Measurements from ENCODE around the gene NR4A3. TPM values are rescaled to one million over a fixed set of nuclear protein-coding genes. Genes with fewer than 3 reads are reported as not detected.

NR4A3 gene
- total and polyA plus RNA-seq, 9 donors = 0.40 to 3.2 (median 0.86) TPM

DNA sequence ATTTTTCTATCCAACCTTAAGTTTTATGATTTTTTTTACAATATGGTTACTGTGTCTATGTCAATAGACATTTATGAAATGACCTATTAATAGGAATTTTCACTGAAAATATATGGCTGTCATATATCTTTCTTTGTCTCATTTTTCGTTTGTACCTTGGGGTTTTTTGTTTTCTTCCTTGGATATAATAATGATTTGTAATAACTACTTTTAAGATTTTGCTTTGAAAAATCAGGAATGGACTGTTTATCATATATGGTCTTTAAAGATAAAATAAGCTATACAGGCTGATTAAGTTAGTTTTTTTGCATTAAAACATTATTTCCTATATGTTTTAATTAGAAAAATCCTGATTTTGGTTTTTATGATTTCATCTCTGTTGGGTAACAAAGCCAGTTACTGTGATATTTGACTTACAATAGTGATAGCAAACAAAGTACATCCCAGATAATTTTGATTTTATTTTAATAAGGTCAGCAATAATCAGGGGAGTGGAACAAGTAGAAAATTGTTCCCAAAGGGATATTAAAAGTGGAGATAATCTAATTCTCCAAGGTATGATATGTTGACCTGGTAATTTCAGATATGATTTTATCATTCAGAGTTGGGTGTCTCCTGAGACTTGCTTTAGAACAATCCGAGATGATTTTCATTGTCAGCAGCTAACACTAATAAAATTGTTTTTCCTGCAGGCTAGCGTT, 10.3 kb downstream of the NR4A3 start:
- Histone ChIP-seq H3K4me3 (ENCODE audit: low read length) (no peak overlapping the region), H3K36me3 (ENCODE audit: control insufficient read depth, insufficient read depth, low read length) (no peaks in the 10 kb centered on the region), H3K27ac (ENCODE audit: low read length) (no peak overlapping the region), H3K4me1 (ENCODE audit: control insufficient read depth, insufficient read depth, low read length) (peaks cover 2% of the 10 kb centered on the region), H3K9me3 (replicated peaks; ENCODE audit: control insufficient read depth, low read depth, low read length) (no peaks in the 10 kb centered on the region), H3K27me3 (ENCODE audit: control insufficient read depth, insufficient read depth, low read length) (peaks cover 33% of the 10 kb centered on the region)
- WGBS (ENCODE audit: insufficient coverage) = no CpG with 5 or more reads among the region's 3 CpGs
- no peak for DNase-seq

DNA sequence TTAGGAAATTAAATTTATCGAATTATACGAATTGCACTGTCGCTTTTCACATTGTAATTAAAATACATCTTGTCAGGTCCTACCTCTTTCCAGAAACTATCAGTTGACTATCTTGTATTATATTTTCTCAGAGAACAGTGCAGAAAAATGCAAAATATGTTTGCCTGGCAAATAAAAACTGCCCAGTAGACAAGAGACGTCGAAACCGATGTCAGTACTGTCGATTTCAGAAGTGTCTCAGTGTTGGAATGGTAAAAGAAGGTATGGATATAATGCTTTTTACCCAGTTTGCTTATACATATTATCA, 10.8 kb downstream of the NR4A3 start:
- peaks cover 2% of the 10 kb centered on the region for H3K4me1 ChIP-seq (ENCODE audit: control insufficient read depth, insufficient read depth, low read length)
- no peak overlapping the region for H3K27ac ChIP-seq (ENCODE audit: low read length)
- no CpG with 5 or more reads among the region's 7 CpGs for WGBS (ENCODE audit: insufficient coverage)
- no peaks in the 10 kb centered on the region for H3K36me3 ChIP-seq (ENCODE audit: control insufficient read depth, insufficient read depth, low read length)
- peaks cover 28% of the 10 kb centered on the region for H3K27me3 ChIP-seq (ENCODE audit: control insufficient read depth, insufficient read depth, low read length)
- no peak overlapping the region for H3K4me3 ChIP-seq (ENCODE audit: low read length)
- no peak for DNase-seq
- no peaks in the 10 kb centered on the region for H3K9me3 ChIP-seq (replicated peaks; ENCODE audit: control insufficient read depth, low read depth, low read length)

DNA sequence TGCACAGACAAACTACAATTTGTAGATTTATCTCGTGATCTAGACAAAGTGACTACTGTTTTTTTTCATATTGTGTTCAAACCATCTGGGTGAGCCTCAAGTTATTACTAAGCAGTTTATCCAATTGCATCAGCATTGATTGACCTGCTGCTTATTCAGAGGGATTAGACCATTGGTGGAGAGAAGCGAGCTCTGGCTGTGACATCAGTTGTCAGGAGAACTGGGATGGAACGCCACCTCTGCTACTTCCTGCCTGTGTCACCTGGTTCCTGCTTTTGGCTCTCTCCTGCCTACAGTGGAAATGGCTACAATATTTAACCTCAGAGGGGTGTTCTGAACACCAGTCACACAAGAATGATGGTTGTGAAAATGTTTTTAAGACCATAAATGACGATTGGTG, 12.1 kb downstream of the NR4A3 start:
- no CpG with 5 or more reads among the region's 4 CpGs for WGBS (ENCODE audit: insufficient coverage)
- Histone ChIP-seq H3K36me3 (ENCODE audit: control insufficient read depth, insufficient read depth, low read length) (no peaks in the 10 kb centered on the region), H3K4me1 (ENCODE audit: control insufficient read depth, insufficient read depth, low read length) (peaks cover 1% of the 10 kb centered on the region), H3K27me3 (ENCODE audit: control insufficient read depth, insufficient read depth, low read length) (peaks cover 18% of the 10 kb centered on the region), H3K27ac (ENCODE audit: low read length) (no peak overlapping the region), H3K9me3 (replicated peaks; ENCODE audit: control insufficient read depth, low read depth, low read length) (no peaks in the 10 kb centered on the region), H3K4me3 (ENCODE audit: low read length) (no peak overlapping the region)
- no peak for DNase-seq

DNA sequence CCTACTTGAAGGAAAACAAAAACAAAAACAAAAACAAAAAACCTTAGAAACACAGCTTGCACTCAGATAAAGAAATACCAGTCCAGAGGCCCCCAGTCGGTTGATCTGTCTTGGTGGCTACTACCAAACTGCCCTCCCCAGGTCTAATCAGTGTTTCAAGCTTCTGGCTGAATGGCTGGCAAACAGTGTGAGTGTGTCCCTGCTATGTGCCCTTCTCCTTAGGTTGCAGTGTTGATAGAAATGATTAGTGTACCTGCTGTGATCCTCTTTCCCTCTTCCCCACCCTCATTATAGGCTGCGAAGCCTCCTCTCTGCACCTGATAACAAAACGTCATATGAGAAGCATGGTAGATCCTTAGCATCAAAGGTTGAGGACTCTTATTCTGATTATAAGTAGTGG, 12.8 kb downstream of the NR4A3 start:
- Histone ChIP-seq H3K27ac (ENCODE audit: low read length) (no peak overlapping the region), H3K9me3 (replicated peaks; ENCODE audit: control insufficient read depth, low read depth, low read length) (no peaks in the 10 kb centered on the region), H3K36me3 (ENCODE audit: control insufficient read depth, insufficient read depth, low read length) (no peaks in the 10 kb centered on the region), H3K4me1 (ENCODE audit: control insufficient read depth, insufficient read depth, low read length) (no peaks in the 10 kb centered on the region), H3K27me3 (ENCODE audit: control insufficient read depth, insufficient read depth, low read length) (peaks cover 10% of the 10 kb centered on the region), H3K4me3 (ENCODE audit: low read length) (no peak overlapping the region)
- DNase-seq = no peak
- no CpG with 5 or more reads among the region's 3 CpGs for WGBS (ENCODE audit: insufficient coverage)

DNA sequence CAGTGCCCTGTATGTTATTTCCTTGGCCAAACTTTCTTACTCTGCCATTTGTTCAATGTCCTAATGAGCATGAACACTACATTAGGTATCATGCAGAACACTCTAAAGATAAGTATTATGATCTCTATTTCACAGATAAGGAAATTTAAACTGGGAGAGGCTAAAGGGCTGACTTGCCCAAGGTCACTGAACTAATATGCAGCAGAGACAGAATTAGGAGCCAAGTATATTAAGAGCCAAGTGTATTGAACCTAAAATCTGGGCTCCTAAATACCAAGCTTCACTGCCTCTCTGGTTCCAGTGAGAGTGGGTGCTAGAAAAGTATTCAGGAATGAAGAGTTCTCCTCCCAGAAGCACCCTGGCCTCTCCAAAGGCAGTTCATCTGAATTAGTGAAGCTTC, 13.5 kb downstream of the NR4A3 start:
- no peaks in the 10 kb centered on the region for H3K9me3 ChIP-seq (replicated peaks; ENCODE audit: control insufficient read depth, low read depth, low read length)
- DNase-seq = no peak
- peaks cover 4% of the 10 kb centered on the region for H3K27me3 ChIP-seq (ENCODE audit: control insufficient read depth, insufficient read depth, low read length)

DNA sequence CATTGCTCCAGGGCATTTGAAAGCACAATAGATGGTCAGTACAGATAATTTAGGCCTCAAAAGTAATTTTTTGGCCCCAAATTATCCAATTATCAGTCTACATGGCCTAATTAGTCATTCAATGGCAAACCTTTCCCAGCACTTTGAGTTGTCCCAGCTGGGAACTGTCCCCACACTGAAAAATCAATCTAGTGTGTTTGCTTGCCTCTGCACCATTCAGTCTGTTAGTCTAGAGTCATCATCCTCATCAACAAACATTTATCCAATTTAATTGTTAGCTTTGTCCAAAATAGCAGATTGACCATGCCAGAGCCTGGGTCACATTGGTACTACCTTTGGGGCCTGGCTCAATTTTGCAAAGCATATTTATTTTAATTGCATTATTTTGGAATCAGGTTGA, 13.9 kb downstream of the NR4A3 start:
- Histone ChIP-seq H3K9me3 (replicated peaks; ENCODE audit: control insufficient read depth, low read depth, low read length) (no peaks in the 10 kb centered on the region), H3K4me1 (ENCODE audit: control insufficient read depth, insufficient read depth, low read length) (no peaks in the 10 kb centered on the region), H3K27ac (ENCODE audit: low read length) (no peak overlapping the region), H3K27me3 (ENCODE audit: control insufficient read depth, insufficient read depth, low read length) (peaks cover 4% of the 10 kb centered on the region), H3K4me3 (ENCODE audit: low read length) (no peak overlapping the region), H3K36me3 (ENCODE audit: control insufficient read depth, insufficient read depth, low read length) (no peaks in the 10 kb centered on the region)
- no peak for DNase-seq

More for the DNA sequence above, 13.5 kb downstream of the NR4A3 start:
- Histone ChIP-seq H3K27ac (ENCODE audit: low read length) (no peak overlapping the region), H3K4me3 (ENCODE audit: low read length) (no peak overlapping the region), H3K36me3 (ENCODE audit: control insufficient read depth, insufficient read depth, low read length) (no peaks in the 10 kb centered on the region), H3K4me1 (ENCODE audit: control insufficient read depth, insufficient read depth, low read length) (no peaks in the 10 kb centered on the region)

DNA sequence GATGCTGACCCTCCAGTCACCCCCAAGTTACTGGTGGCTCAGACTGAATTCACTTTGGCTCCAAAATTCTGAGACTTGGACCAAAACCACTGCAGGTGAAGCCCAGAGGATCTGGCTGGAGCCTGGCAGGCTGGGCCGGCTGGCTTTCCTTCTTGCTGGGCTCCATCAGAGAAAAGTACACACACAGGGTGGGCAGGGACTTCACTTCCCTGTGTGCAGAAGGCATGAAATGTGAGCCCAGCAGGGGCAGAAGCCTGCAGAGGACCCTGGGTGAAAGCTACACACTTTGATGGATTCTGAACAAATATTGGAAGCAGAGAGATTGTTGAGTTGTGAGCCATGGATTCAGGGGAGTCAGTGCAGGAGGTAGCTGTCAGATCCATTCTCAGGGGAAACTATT, 18.4 kb downstream of the NR4A3 start:
- WGBS (ENCODE audit: insufficient coverage) = 62% methylated on average over 1 of the region's 1 CpG
- DNase-seq = no peak

DNA sequence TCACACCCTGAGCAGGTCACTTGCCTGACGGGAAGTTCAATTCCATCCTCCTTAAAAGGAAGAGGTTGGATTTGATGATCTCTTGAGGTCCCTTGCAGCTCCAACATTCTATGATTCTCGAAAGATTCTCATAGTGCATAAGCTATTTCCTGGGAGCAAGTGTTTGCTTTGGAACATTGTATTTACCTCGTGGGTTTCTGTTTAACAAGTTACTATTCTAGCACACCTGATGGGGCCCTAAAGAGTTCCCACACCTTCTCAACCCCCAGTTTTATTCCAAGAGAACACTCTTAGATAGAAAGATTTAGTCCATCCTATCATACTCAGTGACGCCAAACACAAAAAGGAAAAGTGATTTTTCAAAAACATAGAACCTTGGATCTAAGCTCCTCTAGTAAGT, 23.4 kb downstream of the NR4A3 start:
- H3K4me3 ChIP-seq (ENCODE audit: low read length) = no peak overlapping the region
- H3K36me3 ChIP-seq (ENCODE audit: control insufficient read depth, insufficient read depth, low read length) = no peaks in the 10 kb centered on the region
- WGBS (ENCODE audit: insufficient coverage) = no CpG with 5 or more reads among the region's 4 CpGs

More for the DNA sequence above, 18.4 kb downstream of the NR4A3 start:
- Histone ChIP-seq H3K36me3 (ENCODE audit: control insufficient read depth, insufficient read depth, low read length) (no peaks in the 10 kb centered on the region), H3K4me3 (ENCODE audit: low read length) (no peak overlapping the region), H3K27me3 (ENCODE audit: control insufficient read depth, insufficient read depth, low read length) (peaks cover 2% of the 10 kb centered on the region), H3K9me3 (replicated peaks; ENCODE audit: control insufficient read depth, low read depth, low read length) (no peaks in the 10 kb centered on the region), H3K4me1 (ENCODE audit: control insufficient read depth, insufficient read depth, low read length) (no peaks in the 10 kb centered on the region), H3K27ac (ENCODE audit: low read length) (no peak overlapping the region)

DNA sequence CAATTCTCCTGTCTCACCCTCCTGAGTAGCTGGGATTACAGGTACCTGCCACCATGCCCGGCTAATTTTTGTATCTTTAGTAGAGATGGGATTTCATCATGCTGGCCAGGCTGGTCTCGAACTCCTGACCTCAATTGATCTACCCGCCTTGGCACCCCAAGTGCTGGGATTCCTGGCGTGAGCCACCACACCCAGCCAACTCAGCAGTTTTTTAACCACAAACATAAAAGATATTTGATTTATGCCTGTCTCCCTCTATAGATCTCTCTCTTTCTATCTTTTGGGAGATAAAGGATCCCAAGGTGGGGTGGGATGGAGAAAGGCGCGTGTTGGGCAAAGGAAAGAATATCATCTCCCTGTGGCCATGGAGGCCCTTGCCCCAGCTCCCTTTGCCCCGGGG, 26.8 kb downstream of the NR4A3 start:
- H3K36me3 ChIP-seq (ENCODE audit: control insufficient read depth, insufficient read depth, low read length) = no peaks in the 10 kb centered on the region
- WGBS (ENCODE audit: insufficient coverage) = 82% methylated on average over 3 of the region's 7 CpGs

More for the DNA sequence above, 23.4 kb downstream of the NR4A3 start:
- DNase-seq = no peak
- Histone ChIP-seq H3K9me3 (replicated peaks; ENCODE audit: control insufficient read depth, low read depth, low read length) (no peaks in the 10 kb centered on the region), H3K4me1 (ENCODE audit: control insufficient read depth, insufficient read depth, low read length) (no peaks in the 10 kb centered on the region), H3K27me3 (ENCODE audit: control insufficient read depth, insufficient read depth, low read length) (peaks cover 2% of the 10 kb centered on the region), H3K27ac (ENCODE audit: low read length) (no peak overlapping the region)

DNA sequence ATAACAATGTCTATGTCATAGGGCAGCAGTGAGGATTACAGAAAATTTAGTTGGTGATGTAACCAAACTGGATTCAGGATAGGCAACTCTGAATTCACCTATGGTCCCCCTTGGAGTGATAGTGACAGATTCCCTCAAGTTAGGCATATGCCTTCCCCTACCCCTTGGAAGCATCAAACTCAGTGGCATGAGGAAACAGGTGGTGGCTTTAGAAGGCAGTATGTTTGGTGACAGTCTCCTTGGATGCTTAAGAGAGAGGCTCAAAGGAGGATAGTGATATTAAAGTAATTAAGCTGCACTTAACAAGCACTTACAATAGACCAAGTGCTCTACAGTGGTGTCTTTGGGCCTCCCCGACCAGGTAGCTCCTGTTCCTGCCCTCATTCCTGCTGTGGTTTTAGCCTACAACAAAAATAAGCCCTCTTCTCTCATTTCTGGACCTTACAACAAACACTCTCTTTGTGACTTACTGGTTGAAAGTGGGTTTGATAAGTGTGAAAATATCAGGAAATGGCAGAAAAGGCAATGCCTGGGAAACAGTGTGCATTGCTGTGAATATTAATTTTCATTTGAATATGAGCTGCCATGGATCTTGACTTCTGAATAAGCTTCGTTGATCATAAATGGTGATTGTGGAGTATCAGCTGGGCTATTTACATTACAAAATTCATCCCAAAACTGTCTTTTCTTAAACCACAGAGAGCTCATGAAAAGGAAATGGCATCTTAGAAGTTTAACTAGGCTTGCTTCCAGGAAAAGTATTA, 29.2 kb downstream of the NR4A3 start:
- Histone ChIP-seq H3K27ac (ENCODE audit: low read length) (no peak overlapping the region), H3K36me3 (ENCODE audit: control insufficient read depth, insufficient read depth, low read length) (no peaks in the 10 kb centered on the region), H3K4me3 (ENCODE audit: low read length) (no peak overlapping the region), H3K27me3 (ENCODE audit: control insufficient read depth, insufficient read depth, low read length) (no peaks in the 10 kb centered on the region), H3K4me1 (ENCODE audit: control insufficient read depth, insufficient read depth, low read length) (no peaks in the 10 kb centered on the region), H3K9me3 (replicated peaks; ENCODE audit: control insufficient read depth, low read depth, low read length) (no peaks in the 10 kb centered on the region)
- WGBS (ENCODE audit: insufficient coverage) = 80% methylated on average over 1 of the region's 2 CpGs
- DNase-seq = no peak

More for the DNA sequence above, 26.8 kb downstream of the NR4A3 start:
- Histone ChIP-seq H3K27me3 (ENCODE audit: control insufficient read depth, insufficient read depth, low read length) (no peaks in the 10 kb centered on the region), H3K27ac (ENCODE audit: low read length) (no peak overlapping the region), H3K9me3 (replicated peaks; ENCODE audit: control insufficient read depth, low read depth, low read length) (no peaks in the 10 kb centered on the region), H3K4me1 (ENCODE audit: control insufficient read depth, insufficient read depth, low read length) (no peaks in the 10 kb centered on the region), H3K4me3 (ENCODE audit: low read length) (no peak overlapping the region)
- no peak for DNase-seq
